Tibial nerve (tissue), 4 donors: Measurements from ENCODE around the gene FAM107B. TPM values are rescaled to one million over a fixed set of nuclear protein-coding genes. Genes with fewer than 3 reads are reported as not detected.

Experiments used
- DNase-seq, 2 donors: peaks; one replicate each; pipeline ENCODE4 v3.0.0-alpha.2; 2019; ENCODE audit warnings: low spot score in 2 of 2
- H3K27ac ChIP-seq, 4 donors: fragments of 200-600 bp; sonication (generic) in 3 of 4; one replicate each; pipeline ENCODE4 v1.5.1; 2017 to 2019; ENCODE audit warnings: mild to moderate bottlenecking in 1 of 4
- H3K27me3 ChIP-seq, 2 donors: fragments of 200-600 bp; sonication (generic) in 1 of 2; one replicate each; pipeline versions ENCODE4 v1.5.1 to v1.6.0; 2017 to 2019
- H3K36me3 ChIP-seq, 3 donors: fragments of 200-600 bp; sonication (generic); one replicate each; pipeline ENCODE4 v1.5.1; 2018 to 2019
- H3K4me1 ChIP-seq, 4 donors: fragments of 200-600 bp; sonication (generic) in 3 of 4; one replicate each; pipeline ENCODE4 v1.5.1; 2017 to 2019
- H3K4me3 ChIP-seq, 4 donors: fragments of 200-600 bp; sonication (generic) in 3 of 4; one replicate each; pipeline ENCODE4 v1.5.1; 2017 to 2019; ENCODE audit warnings: mild to moderate bottlenecking in 1 of 4, moderate library complexity in 1 of 4
- H3K9me3 ChIP-seq, 4 donors: fragments of 200-600 bp; sonication (generic) in 3 of 4; one replicate each; pipeline ENCODE4 v1.5.1; 2017 to 2019
- EP300 ChIP-seq, 2 donors: sonication (generic); formaldehyde crosslinking; IDR thresholded peaks; one replicate each; pipeline ENCODE4 v1.6.1; 2017; ENCODE audit warnings: antibody characterized with exemption in 2 of 2, mild to moderate bottlenecking in 1 of 2
- POLR2A ChIP-seq, 2 donors: fragments of 450-650 bp; IDR thresholded peaks; one replicate each; pipeline ENCODE4 v1.6.1; 2017; ENCODE audit warnings: antibody characterized with exemption in 2 of 2, mild to moderate bottlenecking in 2 of 2, moderate library complexity in 2 of 2
- WGBS, 2 donors: methylation state at CpG; one replicate each; pipeline ENCODE4 v1.1.5; 2018; 5-methylcytosine and 5-hydroxymethylcytosine counted together
- total RNA-seq, 4 donors: library from RNA; depleted of rRNA; stranded (reverse); fragments of >200 nt; gene quantifications; one replicate each; pipeline ENCODE4 v1.1.0, GENCODE V29; 2016
- TF ChIP-seq, protein P1 (sequence below), 5 experiments: fragments of 200-600 bp in 3 of 5; fragments of 450-650 bp in 2 of 5; sonication (generic) in 3 of 5; IDR thresholded peaks; one replicate each; pipeline ENCODE4 v1.5.1; 2016 to 2019; ENCODE audit warnings: antibody characterized with exemption in 5 of 5, mild to moderate bottlenecking in 3 of 5, moderate library complexity in 2 of 5

Gene FAM107B
- total RNA-seq, 4 donors from 2014 or later: 9.8 to 26.7 (median 16.9) TPM

DNA sequence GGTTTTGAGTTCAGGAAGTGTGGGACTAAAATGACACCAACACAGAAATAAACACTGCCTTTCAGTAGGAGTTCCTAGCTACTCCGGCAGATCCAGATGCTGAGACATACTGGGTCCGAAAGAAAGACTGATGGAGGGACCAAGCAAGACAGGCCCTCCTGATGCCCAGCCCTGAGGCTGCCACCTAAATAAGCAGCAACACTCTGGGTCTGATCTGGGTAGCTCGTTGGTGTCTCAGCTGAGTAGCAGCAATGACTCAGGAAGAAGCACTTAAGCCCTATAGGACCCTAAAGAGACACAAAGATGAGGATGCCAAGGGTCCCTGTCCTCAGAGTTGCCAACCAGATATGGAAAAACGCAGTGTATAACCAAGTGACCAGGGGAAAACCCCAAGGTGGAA, 190.7 kb downstream of the FAM107B start:
- TF ChIP-seq, protein P1, sequence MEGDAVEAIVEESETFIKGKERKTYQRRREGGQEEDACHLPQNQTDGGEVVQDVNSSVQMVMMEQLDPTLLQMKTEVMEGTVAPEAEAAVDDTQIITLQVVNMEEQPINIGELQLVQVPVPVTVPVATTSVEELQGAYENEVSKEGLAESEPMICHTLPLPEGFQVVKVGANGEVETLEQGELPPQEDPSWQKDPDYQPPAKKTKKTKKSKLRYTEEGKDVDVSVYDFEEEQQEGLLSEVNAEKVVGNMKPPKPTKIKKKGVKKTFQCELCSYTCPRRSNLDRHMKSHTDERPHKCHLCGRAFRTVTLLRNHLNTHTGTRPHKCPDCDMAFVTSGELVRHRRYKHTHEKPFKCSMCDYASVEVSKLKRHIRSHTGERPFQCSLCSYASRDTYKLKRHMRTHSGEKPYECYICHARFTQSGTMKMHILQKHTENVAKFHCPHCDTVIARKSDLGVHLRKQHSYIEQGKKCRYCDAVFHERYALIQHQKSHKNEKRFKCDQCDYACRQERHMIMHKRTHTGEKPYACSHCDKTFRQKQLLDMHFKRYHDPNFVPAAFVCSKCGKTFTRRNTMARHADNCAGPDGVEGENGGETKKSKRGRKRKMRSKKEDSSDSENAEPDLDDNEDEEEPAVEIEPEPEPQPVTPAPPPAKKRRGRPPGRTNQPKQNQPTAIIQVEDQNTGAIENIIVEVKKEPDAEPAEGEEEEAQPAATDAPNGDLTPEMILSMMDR (IDR thresholded peaks at IDR 0.05): no peak
- TF ChIP-seq POLR2A (IDR thresholded peaks at IDR 0.05): no peak
- no peaks in the 10 kb centered on the region for H3K27me3 ChIP-seq
- H3K9me3 ChIP-seq: no peaks in the 10 kb centered on the region
- H3K27ac ChIP-seq: peak overlapping the region in 1 of 4 donors; percentile 6
- WGBS, 2 donors: 81 to 93% methylated on average over 4 of the region's 4 CpGs
- H3K36me3 ChIP-seq: no peaks in the 10 kb centered on the region
- H3K4me1 ChIP-seq: peaks cover 0 to 32% (median 17%) of the 10 kb centered on the region in 4 donors
- no peak for DNase-seq
- H3K4me3 ChIP-seq: no peak overlapping the region

DNA sequence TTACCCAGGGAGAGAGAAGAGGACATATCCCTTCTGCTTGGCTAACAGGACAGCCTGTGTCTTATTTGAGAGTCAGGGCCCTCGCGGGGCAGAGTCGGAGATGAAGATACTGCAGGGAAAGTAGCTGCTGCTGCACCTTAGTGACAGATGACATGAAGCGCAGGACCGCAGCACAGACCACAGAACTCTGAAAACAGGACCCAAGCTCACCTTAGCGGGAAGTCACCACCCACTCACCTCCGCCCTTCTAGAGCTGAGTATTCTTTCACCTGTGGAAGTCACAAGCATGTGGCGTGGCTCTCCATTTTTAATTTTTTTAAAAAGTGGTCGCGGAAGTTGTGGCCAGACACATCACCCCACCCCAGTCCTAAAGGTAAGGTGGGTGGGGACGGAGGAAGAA, 191.4 kb downstream of the FAM107B start:
- WGBS, 2 donors: 95 to 98% methylated on average over 11 of the region's 11 CpGs
- Histone ChIP-seq H3K4me1 (peaks cover 0 to 31% (median 16%) of the 10 kb centered on the region in 4 donors), H3K9me3 (no peaks in the 10 kb centered on the region), H3K36me3 (no peaks in the 10 kb centered on the region), H3K27me3 (no peaks in the 10 kb centered on the region), H3K27ac (peak overlapping the region in 1 of 4 donors; percentile 6), H3K4me3 (no peak overlapping the region)
- TF ChIP-seq EP300 (IDR thresholded peaks at IDR 0.05) (no peak), POLR2A (IDR thresholded peaks at IDR 0.05) (no peak)
- TF ChIP-seq, protein P1 (IDR thresholded peaks at IDR 0.05): no peak
- no peak for DNase-seq

DNA sequence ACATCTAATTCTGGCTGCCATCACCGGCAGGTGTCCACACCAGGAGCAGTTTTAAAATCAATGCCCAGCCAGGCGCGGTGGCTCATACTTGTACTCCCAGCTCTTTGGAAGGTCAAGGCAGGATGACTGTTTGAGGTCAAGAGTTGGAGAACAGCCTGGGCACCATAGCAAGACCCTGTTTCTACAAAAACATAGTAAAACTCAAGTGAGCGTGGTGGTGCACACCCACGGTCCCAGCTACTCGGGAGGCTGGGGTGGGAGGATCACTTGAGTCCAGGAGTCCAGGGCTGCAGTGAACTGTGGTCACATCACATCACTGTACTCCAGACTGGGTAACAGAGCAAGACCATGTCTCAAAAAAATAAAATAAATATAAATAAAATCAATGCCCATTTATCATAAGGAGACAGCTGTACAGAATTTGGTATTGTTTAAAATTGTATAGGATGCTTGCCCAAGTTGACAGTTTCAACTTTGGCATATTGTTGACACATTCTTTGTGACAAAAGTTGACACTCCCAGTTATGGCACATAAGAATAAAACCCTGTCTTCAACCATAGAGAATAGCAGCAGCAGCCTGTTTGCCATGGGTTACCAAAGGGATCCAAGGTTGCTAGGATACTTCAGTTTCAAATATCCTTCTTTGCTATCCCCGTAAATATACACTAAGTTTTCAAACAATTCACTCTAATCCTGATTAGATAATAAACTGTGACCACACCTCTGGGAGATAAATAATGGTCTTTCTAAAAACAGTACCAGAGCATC, 193.0 kb downstream of the FAM107B start:
- Histone ChIP-seq H3K36me3 (no peaks in the 10 kb centered on the region), H3K27ac (no peak overlapping the region), H3K27me3 (no peaks in the 10 kb centered on the region), H3K4me1 (peaks cover 0 to 25% (median 12%) of the 10 kb centered on the region in 4 donors), H3K4me3 (no peak overlapping the region), H3K9me3 (no peaks in the 10 kb centered on the region)
- WGBS, 2 donors: 91 to 93% methylated on average over 6 to 7 of the region's 7 CpGs
- DNase-seq: no peak
- TF ChIP-seq POLR2A (IDR thresholded peaks at IDR 0.05) (no peak), EP300 (IDR thresholded peaks at IDR 0.05) (no peak)
- TF ChIP-seq, protein P1 (IDR thresholded peaks at IDR 0.05): no peak

DNA sequence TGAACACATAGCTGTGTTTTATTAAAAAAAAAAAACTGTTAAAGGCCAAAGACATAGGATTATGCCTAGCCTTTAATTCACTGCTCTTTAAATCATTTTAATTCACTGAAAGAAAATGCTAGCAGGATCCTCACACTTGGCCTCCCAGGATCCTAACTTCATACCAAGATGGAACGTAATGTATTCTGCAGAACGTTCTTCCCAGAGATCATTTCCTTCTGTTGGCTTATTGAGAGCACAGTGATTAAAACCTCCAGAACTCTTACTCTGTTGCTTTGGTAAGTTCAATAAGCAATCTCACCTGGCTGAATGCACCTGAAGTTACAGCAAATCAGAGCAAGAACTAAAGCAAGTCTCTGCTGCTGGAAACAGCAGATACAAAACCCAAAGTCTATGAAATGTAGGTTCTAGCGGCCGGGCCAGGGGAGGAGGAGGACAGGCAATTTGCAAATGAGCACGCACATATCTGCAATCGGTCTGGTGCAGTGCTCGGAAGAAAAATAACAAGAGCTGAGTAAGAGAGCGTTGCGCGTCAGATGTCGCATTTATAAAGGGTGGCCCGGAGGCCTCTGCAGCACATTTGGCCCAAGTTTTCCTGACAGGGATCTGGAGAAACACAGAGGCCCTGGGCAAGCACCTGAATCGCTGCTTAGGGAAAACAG, 193.9 kb downstream of the FAM107B start:
- no peak for TF ChIP-seq EP300 (IDR thresholded peaks at IDR 0.05)
- TF ChIP-seq POLR2A (IDR thresholded peaks at IDR 0.05): no peak
- TF ChIP-seq, protein P1 (IDR thresholded peaks at IDR 0.05): no peak
- no peaks in the 10 kb centered on the region for H3K9me3 ChIP-seq
- H3K27ac ChIP-seq: peak overlapping the region in 2 of 4 donors; percentile 1 to 16
- no peaks in the 10 kb centered on the region for H3K27me3 ChIP-seq
- H3K4me3 ChIP-seq: no peak overlapping the region
- no peaks in the 10 kb centered on the region for H3K36me3 ChIP-seq
- WGBS, 2 donors: 68 to 69% methylated on average over 13 of the region's 13 CpGs
- peaks cover 0 to 25% (median 12%) of the 10 kb centered on the region in 4 donors for H3K4me1 ChIP-seq
- DNase-seq: no peak

DNA sequence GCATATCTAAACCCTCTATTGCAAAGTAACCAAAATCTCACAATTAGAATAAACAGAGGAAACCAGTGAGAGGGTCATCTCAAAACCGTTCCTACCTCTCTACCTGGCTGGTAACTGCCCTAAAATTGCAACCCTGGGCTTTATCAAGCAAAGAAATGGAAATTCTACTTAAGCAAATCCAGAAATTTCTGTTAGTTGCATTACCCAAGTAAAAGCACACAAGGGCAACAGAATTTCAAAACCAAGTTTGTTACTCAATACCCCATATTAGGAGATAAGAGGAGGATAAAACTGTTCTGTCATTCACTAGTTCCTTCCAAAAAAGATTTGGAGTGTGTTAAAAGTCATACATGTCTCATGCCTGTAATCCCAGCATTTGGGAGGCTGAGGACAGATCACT, 195.3 kb downstream of the FAM107B start:
- TF ChIP-seq POLR2A (IDR thresholded peaks at IDR 0.05) (no peak), EP300 (IDR thresholded peaks at IDR 0.05) (peak in 1 of 2 donors; percentile 40)
- peaks cover 0 to 25% (median 11%) of the 10 kb centered on the region in 4 donors for H3K4me1 ChIP-seq
- H3K9me3 ChIP-seq: no peaks in the 10 kb centered on the region
- H3K27me3 ChIP-seq: no peaks in the 10 kb centered on the region
- no peak for DNase-seq
- no peaks in the 10 kb centered on the region for H3K36me3 ChIP-seq
- peak overlapping the region in 1 of 4 donors; percentile 47 for H3K27ac ChIP-seq
- WGBS, 2 donors: 93 to 94% methylated on average over 1 of the region's 1 CpG
- no peak overlapping the region for H3K4me3 ChIP-seq
